Right ventricle myocardium inferior (tissue), 1 donor: ENCODE results near the gene RFX4. TPM values are rescaled to one million over a fixed set of nuclear protein-coding genes. Genes with fewer than 3 reads are reported as not detected.
"Not testable (repeated sequence)": the region's sequence is repeated elsewhere in the genome, so short reads cannot be mapped to it uniquely, and the experiment has no call there.

Source experiments
- ATAC-seq: fragments of 200-7000 bp; cut with Tn5 transposase; one replicate; pipeline ENCODE4 v1.9.1; 2020; ENCODE audit warnings: mild to moderate bottlenecking, moderate library complexity
- DNase-seq: peaks from one replicate; pipeline ENCODE4 v3.0.0; 2021; ENCODE audit errors: missing footprints
- intact Hi-C: fragments of 100-400 bp; cut with DNase I; formaldehyde crosslinking; loops from one replicate; pipeline ENCODE4 v1.11.0; 2022
- total RNA-seq: library from RNA; stranded (reverse); fragmentation: NEBNext Ultra II Directional; extraction: Animal tissue kit (Norgen Biotek cat#: 25700); gene quantifications from one replicate; pipeline ENCODE4 v1.2.1, GENCODE V29; 2021
- donor health status: DM: no; HTN: yes; CAD: no; lungs with severe emphysema.

RFX4 gene
- total RNA-seq, 1 donor from 2014 or later = not detected

- intact Hi-C loops = no loop called here
- no peak for ATAC-seq
These were observed 128.5 kb downstream of the RFX4 start for GRCh38 chr12:106711316-106711715.

GRCh38 chr12:106712768-106713167 is 130.0 kb downstream of the RFX4 start:
- ATAC-seq (no peak), DNase-seq (no peak)
- intact Hi-C loops = no loop called here

More at GRCh38 chr12:106711316-106711715, 128.5 kb downstream of the RFX4 start:
- no peak for DNase-seq

DNA sequence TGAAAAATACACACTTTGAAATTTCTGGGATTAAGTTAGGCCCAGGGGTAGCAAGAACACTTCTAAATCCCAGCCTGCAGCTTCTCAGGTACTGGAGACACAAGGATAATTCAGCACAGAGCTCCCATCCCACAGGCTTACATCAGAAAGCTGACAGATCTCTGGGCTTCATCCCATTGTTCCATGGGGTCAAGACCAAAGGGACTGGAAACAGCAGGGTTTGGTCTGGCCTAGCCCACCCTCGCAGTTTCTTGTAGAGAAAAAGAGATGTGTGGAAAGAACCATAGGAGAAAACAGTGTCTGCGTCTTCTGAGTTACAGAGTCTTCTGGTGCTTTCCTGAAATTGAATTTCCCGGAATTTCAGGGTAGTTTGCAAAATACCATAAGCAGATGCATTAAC is 132.1 kb downstream of the RFX4 start:
- intact Hi-C loops = no loop called here
- DNase-seq = no peak
- ATAC-seq = no peak

GRCh38 chr12:106715582-106715981 is 132.8 kb downstream of the RFX4 start:
- DNase-seq (no peak), ATAC-seq (no peak)
- intact Hi-C loops = no loop called here

DNA sequence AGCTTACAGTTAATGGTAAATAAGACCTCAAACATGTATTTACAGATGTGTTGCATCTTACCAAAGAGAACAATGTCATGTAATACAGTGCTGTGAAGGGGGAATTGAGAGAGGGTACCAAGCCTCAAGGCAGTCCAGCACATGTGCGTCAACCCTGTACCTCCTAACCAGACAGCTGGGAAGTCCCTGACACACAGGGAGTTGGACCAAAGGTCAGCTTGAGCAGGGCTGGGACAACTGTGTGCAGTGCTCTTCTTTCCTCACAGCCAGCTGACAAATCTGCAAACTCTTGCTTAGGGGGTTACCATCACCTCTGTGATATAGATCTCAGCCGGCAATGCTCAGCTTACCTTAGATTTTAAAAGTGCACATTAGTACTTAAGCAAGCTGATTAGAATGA is 134.9 kb downstream of the RFX4 start:
- ATAC-seq = no peak
- intact Hi-C loops = no loop called here
- DNase-seq = no peak

- DNase-seq (no peak), ATAC-seq (no peak)
- intact Hi-C loops = no loop called here
These were observed 137.1 kb downstream of the RFX4 start for GRCh38 chr12:106719879-106720278.

DNA sequence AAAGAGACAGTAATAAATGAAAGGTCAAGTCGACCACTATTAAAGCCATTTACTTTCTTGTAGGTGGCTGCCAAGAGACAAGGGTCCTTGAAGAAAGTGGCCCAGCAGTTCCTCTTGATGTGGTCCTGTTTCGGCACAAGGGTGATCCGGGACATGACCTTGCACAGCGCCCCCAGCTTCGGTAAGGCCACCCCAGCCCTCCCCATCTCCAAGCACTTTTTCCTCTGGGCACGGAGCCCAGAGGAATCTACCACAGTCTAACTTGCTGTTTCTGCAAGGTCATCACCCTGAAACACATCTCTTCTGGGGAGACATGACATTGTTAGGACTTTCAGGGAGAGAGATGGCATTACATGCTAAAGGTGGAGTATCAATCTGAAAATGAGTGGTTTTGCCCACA is 137.9 kb downstream of the RFX4 start:
- DNase-seq (no peak), ATAC-seq (no peak)
- intact Hi-C loops = no loop called here

DNA sequence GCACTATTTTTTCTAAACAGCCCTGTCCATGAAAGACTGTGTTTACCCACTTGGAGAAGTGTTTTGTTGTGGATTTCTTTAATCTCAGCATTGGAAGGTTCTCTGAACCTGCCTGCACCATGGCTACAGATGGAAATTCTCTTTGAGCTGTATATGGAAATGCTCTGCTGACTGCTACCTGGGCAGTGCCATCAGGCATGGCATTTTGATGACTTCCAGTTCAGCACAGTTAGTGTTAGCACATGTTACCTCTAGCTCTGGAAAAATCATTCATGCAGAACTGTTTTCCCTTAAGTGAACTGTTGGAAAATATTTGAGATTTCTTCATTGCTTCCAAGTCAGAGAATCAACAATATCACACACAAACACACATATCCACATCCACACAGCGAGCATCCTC is 139.1 kb downstream of the RFX4 start:
- ATAC-seq (no peak), DNase-seq (no peak)
- intact Hi-C loops = no loop called here

DNA sequence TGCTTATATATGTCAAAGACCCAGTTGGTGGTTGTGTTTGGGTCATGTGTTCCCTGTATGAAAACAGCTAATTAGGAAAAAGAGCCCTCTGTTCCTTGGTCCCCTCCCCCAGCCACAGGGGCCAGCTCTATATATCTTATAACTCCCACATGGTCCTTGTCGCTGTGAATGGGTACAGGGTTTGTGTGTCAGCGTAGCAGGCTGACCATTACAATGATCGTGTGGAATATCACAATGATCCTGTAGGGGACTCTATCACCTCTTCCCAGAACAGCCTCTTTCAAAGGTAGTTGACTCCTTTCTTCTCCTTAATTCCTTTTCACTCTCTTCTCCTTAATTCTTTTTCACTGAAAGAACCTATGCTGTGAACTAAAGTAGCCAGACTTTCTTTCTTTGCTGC is 140.0 kb downstream of the RFX4 start:
- intact Hi-C loops = no loop called here
- ATAC-seq = no peak

DNA sequence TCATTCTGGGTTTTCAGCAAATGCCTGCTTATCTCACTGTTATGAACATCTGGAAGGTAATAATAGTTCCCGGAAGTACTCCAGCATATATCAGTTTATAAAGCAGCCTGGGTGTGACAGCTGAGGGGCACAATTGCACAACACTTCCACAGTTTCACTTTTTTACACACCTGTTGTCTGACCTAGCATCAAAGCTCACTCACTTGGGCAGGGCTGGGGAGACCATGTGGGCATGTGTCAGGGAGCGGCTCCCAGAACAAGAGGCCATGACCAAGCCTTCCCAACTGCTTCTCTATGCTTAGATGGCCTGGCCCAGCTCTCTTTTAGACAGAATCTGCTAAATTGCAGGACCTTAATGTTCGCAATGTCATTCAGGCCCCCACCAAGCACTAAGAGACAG is 140.6 kb downstream of the RFX4 start:
- intact Hi-C loops = no loop called here
- no peak for ATAC-seq
- no peak for DNase-seq

More for the DNA sequence above, 140.0 kb downstream of the RFX4 start:
- no peak for DNase-seq

- DNase-seq (no peak), ATAC-seq (no peak)
- intact Hi-C loops = no loop called here
These were observed 141.3 kb downstream of the RFX4 start for GRCh38 chr12:106724116-106724515.

- intact Hi-C loops = no loop called here
- DNase-seq (no peak), ATAC-seq (no peak)
These were observed 142.1 kb downstream of the RFX4 start for GRCh38 chr12:106724934-106725333.

DNA sequence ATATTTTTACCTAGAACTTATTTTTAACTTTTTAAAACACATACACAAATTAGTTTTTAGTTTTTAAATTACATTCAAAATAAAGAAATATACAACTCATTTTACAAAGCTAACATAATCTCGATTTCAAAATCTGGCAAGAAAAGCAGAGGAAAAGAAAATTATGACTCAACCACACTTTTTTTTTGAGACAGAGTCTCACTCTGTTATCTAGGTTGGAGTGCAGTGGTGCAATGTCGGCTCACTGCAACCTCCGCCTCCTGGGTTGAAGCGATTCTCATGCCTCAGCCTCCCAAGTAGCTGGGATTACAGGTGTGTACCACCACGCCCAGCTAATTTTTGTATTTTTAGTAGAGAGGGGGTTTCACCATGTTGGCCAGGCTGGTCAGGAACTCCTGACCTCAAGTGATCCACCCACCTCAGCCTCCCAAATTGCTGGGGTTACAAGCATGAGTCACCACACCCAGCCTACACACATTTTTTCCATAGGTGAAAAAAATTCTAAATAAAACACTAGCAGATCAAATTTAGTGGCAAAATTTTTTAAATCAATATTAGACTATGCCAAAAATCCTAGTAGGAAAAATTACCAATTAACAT is 143.9 kb downstream of the RFX4 start:
- DNase-seq, ATAC-seq, intact Hi-C loops: not testable (repeated sequence)

DNA sequence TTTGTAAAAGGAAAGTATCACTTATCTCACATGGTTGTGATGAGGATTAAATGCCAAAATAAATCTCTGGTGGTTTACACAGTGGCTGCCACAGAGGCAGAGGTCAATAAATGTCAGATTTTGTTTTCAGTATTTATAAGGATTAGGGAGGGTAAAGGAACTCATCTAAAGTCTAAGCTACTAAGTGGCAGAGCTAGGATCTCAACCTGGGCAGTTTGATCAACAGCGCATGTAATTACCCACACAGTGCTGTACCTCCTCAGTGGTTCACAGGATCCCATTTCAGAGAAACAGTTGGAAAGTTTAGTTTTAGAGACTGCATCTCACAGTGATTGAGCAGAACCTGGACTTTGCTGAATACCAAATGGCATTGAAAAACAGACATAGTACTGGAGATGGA is 146.8 kb downstream of the RFX4 start:
- no peak for DNase-seq
- intact Hi-C loops = no loop called here
- no peak for ATAC-seq

- DNase-seq = no peak
- intact Hi-C loops = no loop called here
- no peak for ATAC-seq
These were observed 150.1 kb downstream of the RFX4 start for GRCh38 chr12:106732890-106733289.

DNA sequence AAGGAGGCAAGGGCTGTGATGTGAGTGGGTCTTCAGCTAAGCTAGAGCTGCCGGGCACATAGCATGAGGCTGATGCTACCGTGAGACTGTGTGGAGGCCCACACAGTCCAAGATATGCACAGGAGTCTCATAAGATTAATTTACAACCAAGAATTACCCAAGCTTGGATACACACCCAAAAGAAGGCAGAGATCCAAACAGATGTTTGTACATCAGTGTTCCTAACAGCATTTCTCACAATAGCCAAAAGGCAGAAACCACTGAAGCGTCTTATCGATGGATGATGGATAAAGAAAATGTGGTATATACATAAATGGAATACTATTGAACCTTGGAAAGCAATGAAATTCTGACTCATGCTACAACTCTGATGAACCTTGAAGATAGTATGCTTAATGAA is 150.9 kb downstream of the RFX4 start:
- intact Hi-C loops = no loop called here
- ATAC-seq (no peak), DNase-seq (no peak)

GRCh38 chr12:106736051-106736957 is 153.5 kb downstream of the RFX4 start:
- DNase-seq (no peak), ATAC-seq (no peak)
- intact Hi-C loops = no loop called here

DNA sequence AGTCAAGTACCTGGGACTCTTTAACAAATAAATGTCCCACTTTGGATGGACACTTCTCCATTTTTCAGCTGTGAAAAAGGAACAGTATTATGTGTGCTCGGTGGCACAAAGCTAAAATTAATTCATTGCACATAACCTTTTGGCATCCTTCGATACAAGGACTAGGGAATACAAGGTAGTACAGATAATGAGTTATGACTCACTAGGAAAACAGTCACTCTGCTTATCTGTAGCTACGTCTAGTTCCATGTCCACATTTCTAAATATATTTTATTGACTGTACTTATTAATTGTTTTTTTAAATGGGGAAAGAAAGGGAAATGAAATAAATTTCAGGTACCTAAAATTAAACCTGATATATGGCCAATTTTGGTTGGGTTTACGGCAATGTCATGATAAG is 156.5 kb downstream of the RFX4 start:
- peak; percentile 63 for ATAC-seq
- intact Hi-C loops = no loop called here

GRCh38 chr12:106739815-106740530 is 157.2 kb downstream of the RFX4 start:
- peak; percentile 66 for ATAC-seq
- no peak for DNase-seq
- intact Hi-C loops = no loop called here

More for the DNA sequence above, 156.5 kb downstream of the RFX4 start:
- DNase-seq = no peak

DNA sequence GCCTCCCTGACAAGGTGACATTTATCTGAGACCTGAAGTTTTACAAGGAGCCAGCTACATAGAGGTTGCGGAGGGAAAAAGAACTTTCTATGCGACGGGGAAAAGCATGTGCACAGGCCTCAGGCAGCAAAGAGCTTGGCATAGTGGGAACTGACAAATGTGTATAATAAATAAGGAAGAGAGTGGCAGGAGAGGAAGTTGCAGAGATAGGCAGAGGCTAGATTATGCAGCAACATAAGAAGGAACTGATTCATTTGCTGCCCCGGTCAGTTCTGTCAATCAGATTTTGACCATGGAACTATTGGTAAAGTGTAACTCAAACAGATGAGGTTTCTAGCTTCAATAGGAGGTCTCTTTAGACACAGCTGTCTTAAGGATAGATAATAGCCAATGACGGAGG is 158.0 kb downstream of the RFX4 start:
- DNase-seq (no peak), ATAC-seq (peak; percentile 44)
- intact Hi-C loops = no loop called here
